Skeletal muscle tissue (tissue), 4 donors: Measurements from ENCODE around the gene FAM13A. TPM values are rescaled to one million over a fixed set of nuclear protein-coding genes. Genes with fewer than 3 reads are reported as not detected.
"Not testable (repeated sequence)": the region's sequence is repeated elsewhere in the genome, so short reads cannot be mapped to it uniquely, and the experiment has no call there.

Experiments used
- H3K27ac ChIP-seq: one replicate; pipeline ENCODE4 v1.7.0; 2013; ENCODE audit warnings: mild to moderate bottlenecking, low read depth, low read length, inconsistent platforms
- H3K27me3 ChIP-seq, 3 donors: one replicate each; pipeline ENCODE4 v1.7.0; 2013; ENCODE audit warnings: low read length in 3 of 3; ENCODE audit not compliant: control insufficient read depth in 3 of 3, insufficient read depth in 3 of 3
- H3K36me3 ChIP-seq, 3 donors: one replicate each; pipeline ENCODE4 v1.7.0; 2013; ENCODE audit warnings: low read length in 3 of 3; ENCODE audit not compliant: control insufficient read depth in 3 of 3, insufficient read depth in 3 of 3
- H3K4me1 ChIP-seq, 3 donors: one replicate each; pipeline ENCODE4 v1.7.0; 2013; ENCODE audit warnings: low read length in 3 of 3, mild to moderate bottlenecking in 3 of 3; ENCODE audit not compliant: control insufficient read depth in 3 of 3, insufficient read depth in 3 of 3
- H3K4me3 ChIP-seq, 3 donors: one replicate each; pipeline ENCODE4 v1.7.0; 2013; ENCODE audit warnings: low read length in 3 of 3
- H3K9ac ChIP-seq, 3 donors: one replicate each; pipeline ENCODE4 v1.7.0; 2013; ENCODE audit warnings: low read length in 3 of 3, mild to moderate bottlenecking in 3 of 3, moderate library complexity in 2 of 3, low read depth in 1 of 3
- H3K9me3 ChIP-seq, 3 donors: one replicate each; pipeline ENCODE4 v1.7.0; 2013; ENCODE audit warnings: low read length in 3 of 3; ENCODE audit not compliant: control insufficient read depth in 3 of 3
- total RNA-seq: library from RNA; depleted of rRNA; stranded (reverse); fragments of >200 nt; gene quantifications from one replicate; pipeline ENCODE4 v1.2.3, GENCODE V29; 2014
- donor health status: Osteomylitis.

FAM13A gene
- total RNA-seq, 1 donor from 2014 or later: 41.8 TPM

DNA sequence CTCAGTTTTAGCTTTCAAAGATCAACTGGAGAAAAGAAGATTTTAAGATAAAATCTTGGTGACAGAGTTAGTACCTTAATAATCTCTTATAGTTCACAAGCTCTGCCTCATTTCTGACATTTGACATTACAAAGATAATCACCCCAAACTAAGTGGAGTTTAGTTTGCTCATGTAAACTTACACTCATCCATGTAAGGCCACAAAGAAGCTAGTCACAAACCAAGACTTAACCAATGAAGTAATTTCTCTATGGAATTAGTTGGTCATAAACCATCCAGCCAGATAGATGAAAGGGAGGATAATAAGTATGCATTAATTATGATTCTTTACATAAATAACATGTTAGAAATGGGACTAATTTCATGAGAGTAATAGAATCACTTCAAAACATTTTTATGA is 159.2 kb downstream of the FAM13A start:
- H3K27ac ChIP-seq: no peak overlapping the region

GRCh38 chr4:88897180-88897579 is 159.8 kb downstream of the FAM13A start:
- H3K9me3 ChIP-seq: no peaks in the 10 kb centered on the region
- H3K4me3 ChIP-seq: no peak overlapping the region
- no peak overlapping the region for H3K9ac ChIP-seq
- H3K27me3 ChIP-seq: no peaks in the 10 kb centered on the region
- no peaks in the 10 kb centered on the region for H3K36me3 ChIP-seq
- H3K27ac ChIP-seq: no peak overlapping the region
- peaks cover 0 to 2% (median 0%) of the 10 kb centered on the region in 3 donors for H3K4me1 ChIP-seq

More for the DNA sequence above, 159.2 kb downstream of the FAM13A start:
- Histone ChIP-seq H3K36me3 (no peaks in the 10 kb centered on the region), H3K4me1 (peaks cover 0 to 2% (median 0%) of the 10 kb centered on the region in 3 donors), H3K9ac (no peak overlapping the region), H3K9me3 (no peaks in the 10 kb centered on the region), H3K27me3 (no peaks in the 10 kb centered on the region), H3K4me3 (no peak overlapping the region)

DNA sequence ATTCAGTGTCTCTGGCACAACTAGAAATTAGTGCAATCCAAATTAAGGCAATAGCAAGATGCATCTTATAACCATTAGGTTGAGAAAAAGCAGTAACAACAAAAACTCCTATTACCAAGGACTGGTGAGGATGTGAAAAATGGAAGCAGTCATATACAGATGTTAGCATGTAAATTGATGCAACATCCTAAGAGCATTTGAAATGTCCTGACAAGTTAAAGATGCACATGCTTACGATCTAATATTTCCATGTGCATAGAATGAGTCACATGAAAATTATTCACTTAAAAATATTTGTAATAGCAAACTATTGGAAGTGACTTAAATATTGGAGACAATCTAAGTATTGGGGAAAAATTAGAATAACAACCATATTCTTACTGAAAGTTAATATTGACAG is 163.0 kb downstream of the FAM13A start:
- Histone ChIP-seq H3K27me3 (no peaks in the 10 kb centered on the region), H3K36me3 (no peaks in the 10 kb centered on the region), H3K9ac (no peak overlapping the region), H3K27ac (no peak overlapping the region), H3K4me1 (peaks cover 0 to 8% (median 0%) of the 10 kb centered on the region in 3 donors), H3K4me3 (no peak overlapping the region), H3K9me3 (no peaks in the 10 kb centered on the region)

DNA sequence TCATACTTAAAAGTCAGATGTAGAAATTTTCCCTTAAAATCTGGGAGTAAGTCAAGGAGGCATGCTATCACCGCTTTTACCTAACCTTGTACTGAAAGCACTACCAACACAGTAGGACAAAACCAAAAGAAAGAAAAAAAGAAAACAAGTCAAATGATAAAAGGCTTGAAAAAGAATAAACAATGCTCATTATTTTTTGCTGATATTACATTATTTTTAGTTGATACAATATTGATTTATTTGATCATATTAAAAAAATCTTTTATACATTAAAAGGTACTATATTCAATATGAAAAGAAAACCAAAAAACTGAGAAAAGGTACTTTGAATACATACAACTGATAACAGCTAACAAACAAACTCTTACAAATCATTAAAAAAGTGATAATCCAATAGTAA is 164.3 kb downstream of the FAM13A start:
- Histone ChIP-seq H3K27ac (no peak overlapping the region), H3K36me3 (no peaks in the 10 kb centered on the region), H3K9ac (no peak overlapping the region), H3K27me3 (no peaks in the 10 kb centered on the region), H3K4me1 (peaks cover 0 to 8% (median 0%) of the 10 kb centered on the region in 3 donors), H3K9me3 (no peaks in the 10 kb centered on the region), H3K4me3 (no peak overlapping the region)

DNA sequence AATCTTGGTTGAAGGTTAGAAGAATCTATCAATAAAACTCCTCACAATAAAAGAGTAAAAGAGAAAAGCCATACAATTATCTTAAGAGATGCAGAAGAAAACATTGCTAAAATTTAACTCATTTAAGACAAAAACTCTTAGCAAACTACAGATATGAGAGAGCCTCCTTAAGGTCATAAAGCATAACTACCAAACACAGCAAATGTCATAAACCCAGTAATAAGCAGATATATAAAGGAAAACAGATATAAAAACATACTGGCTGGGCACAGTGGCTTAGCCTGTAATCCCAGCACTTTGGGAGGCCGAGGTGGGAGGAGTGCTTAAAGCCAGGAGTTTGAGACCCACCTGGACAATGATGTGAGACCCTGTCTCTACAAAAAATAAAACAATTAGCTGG is 165.3 kb downstream of the FAM13A start:
- Histone ChIP-seq H3K4me1 (peaks cover 0 to 8% (median 0%) of the 10 kb centered on the region in 3 donors), H3K9ac (no peak overlapping the region), H3K9me3 (no peaks in the 10 kb centered on the region), H3K27ac (no peak overlapping the region), H3K27me3 (no peaks in the 10 kb centered on the region), H3K36me3 (no peaks in the 10 kb centered on the region), H3K4me3 (no peak overlapping the region)

DNA sequence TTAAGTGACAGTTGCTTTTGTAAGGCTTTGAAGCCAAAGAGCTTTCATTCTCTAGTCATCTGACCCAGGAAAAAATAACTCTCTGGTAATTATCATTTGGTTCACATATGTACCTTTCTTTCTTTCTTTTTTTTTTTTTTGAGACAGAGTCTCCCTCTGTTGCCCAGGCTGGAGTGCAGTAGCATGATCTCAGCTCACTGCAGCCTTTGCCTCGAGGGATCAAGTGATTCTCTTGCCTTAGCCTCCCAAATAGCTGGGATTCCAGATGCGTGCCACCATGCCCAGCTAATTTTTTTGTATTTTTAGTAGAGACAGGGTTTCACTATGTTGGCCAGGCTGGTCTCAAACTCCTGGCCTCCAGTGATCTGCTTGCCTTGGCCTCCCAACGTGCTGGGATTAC is 169.6 kb downstream of the FAM13A start:
- H3K27ac ChIP-seq, H3K27me3 ChIP-seq, H3K9me3 ChIP-seq, H3K36me3 ChIP-seq, H3K4me1 ChIP-seq, H3K4me3 ChIP-seq, H3K9ac ChIP-seq: not testable (repeated sequence)

GRCh38 chr4:88881227-88881569 is 175.8 kb downstream of the FAM13A start:
- no peaks in the 10 kb centered on the region for H3K27me3 ChIP-seq
- peaks cover 5 to 6% (median 5%) of the 10 kb centered on the region in 3 donors for H3K4me1 ChIP-seq
- H3K36me3 ChIP-seq: no peaks in the 10 kb centered on the region
- no peak overlapping the region for H3K4me3 ChIP-seq
- H3K9ac ChIP-seq: peak overlapping the region in 1 of 3 donors; percentile 25
- H3K9me3 ChIP-seq: no peaks in the 10 kb centered on the region
- H3K27ac ChIP-seq: no peak overlapping the region

DNA sequence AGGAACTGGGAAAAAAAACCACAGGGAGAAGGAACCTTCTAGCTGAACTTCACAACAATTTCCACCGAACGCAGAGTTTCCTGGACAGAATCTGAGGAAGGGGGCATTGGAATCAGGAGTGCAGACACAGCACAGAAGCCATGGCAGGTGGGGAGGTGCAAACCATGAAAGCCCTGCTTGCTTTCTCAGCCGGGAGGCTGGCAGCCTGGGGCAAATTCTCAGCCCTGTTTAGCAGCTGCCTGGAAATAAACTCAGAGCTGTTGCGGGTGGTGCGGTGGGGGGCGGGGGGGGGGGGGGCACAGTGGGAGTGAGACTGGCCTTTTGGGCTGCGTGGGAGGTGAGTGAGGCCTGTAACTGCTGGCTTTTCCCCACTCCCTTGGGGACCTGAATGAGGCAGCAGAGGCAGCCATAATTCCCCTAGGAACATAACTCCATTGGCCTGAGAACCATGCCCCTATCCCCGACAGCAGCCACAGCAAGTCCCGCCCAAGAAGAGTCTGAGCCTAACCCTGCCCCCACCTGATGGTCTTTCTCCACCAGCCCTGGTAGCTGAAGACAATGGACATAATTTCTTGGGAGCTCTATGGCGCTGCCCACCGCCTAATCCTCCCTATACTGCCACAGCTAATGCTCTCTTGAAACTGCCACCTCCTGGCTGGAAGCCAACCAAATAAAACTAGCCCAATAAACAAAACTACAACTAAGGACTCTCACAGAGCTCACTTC is 176.3 kb downstream of the FAM13A start:
- H3K4me3 ChIP-seq: no peak overlapping the region
- peak overlapping the region; percentile 14 for H3K27ac ChIP-seq
- H3K27me3 ChIP-seq: no peaks in the 10 kb centered on the region

GRCh38 chr4:88879991-88880390 is 177.0 kb downstream of the FAM13A start:
- Histone ChIP-seq H3K4me1 (peaks cover 5 to 6% (median 5%) of the 10 kb centered on the region in 3 donors), H3K27ac (peak overlapping the region; percentile 14), H3K9ac (no peak overlapping the region), H3K4me3 (no peak overlapping the region), H3K27me3 (no peaks in the 10 kb centered on the region), H3K9me3 (no peaks in the 10 kb centered on the region), H3K36me3 (no peaks in the 10 kb centered on the region)

More for the DNA sequence above, 176.3 kb downstream of the FAM13A start:
- Histone ChIP-seq H3K4me1 (peaks cover 5 to 6% (median 5%) of the 10 kb centered on the region in 3 donors), H3K36me3 (no peaks in the 10 kb centered on the region), H3K9ac (peak overlapping the region in 1 of 3 donors; percentile 25), H3K9me3 (no peaks in the 10 kb centered on the region)

DNA sequence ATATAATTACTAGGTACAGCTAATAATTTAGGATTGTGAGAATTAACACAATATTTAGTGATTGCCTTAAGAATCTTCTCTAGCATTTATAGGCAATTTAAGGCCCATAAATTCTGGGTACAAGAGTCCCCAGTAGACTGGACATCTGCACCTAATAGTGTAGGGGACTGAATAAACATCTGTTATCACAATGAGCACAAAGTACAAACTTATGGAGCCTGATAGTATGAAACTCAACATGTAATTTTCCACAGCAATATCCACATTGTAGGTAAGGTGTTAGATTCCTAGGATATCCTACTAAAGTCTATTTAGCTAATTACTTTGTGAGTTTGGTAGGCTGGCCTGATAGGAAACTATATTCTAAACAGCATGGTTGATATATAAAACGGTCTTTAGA is 178.3 kb downstream of the FAM13A start:
- H3K4me3 ChIP-seq: no peak overlapping the region
- peaks cover 5 to 6% (median 5%) of the 10 kb centered on the region in 3 donors for H3K4me1 ChIP-seq
- H3K36me3 ChIP-seq: no peaks in the 10 kb centered on the region
- H3K27me3 ChIP-seq: no peaks in the 10 kb centered on the region
- H3K9ac ChIP-seq: no peak overlapping the region
- no peaks in the 10 kb centered on the region for H3K9me3 ChIP-seq
- H3K27ac ChIP-seq: no peak overlapping the region
